Thoracic aorta (tissue), 2 donors: ENCODE measurements around the gene TCERG1. TPM values are rescaled to one million over a fixed set of nuclear protein-coding genes. Genes with fewer than 3 reads are reported as not detected.

Experiments used
- ATAC-seq: fragments of 150-250 bp; one replicate; pipeline ENCODE4 v1.8.0; 2017; ENCODE audit warnings: low read depth; ENCODE audit not compliant: insufficient number of reproducible peaks, low FRiP score
- DNase-seq: peaks from one replicate; pipeline ENCODE4 v3.0.0-alpha.2; 2020; ENCODE audit warnings: low spot score
- H3K27ac ChIP-seq, 2 donors: fragments of 200-600 bp; sonication (generic); 1 replicate in 1 of 2; 2 replicates in 1 of 2; pipeline ENCODE4 v1.5.1; 2016; ENCODE audit warnings: mild to moderate bottlenecking in 2 of 2, moderate library complexity in 2 of 2
- H3K27me3 ChIP-seq: fragments of 200-600 bp; sonication (generic); replicated peaks from 2 replicates; pipeline ENCODE4 v1.6.0; 2016; ENCODE audit warnings: mild to moderate bottlenecking; ENCODE audit not compliant: insufficient read depth
- H3K36me3 ChIP-seq: fragments of 200-600 bp; sonication (generic); one replicate; pipeline ENCODE4 v1.5.1; 2016
- H3K4me1 ChIP-seq, 2 donors: fragments of 200-600 bp; sonication (generic); 1 replicate in 1 of 2; 2 replicates in 1 of 2; pipeline versions ENCODE4 v1.5.1 to v1.6.0; 2016; ENCODE audit warnings: low read depth in 2 of 2, mild to moderate bottlenecking in 1 of 2; ENCODE audit not compliant: control insufficient read depth in 1 of 2
- H3K4me3 ChIP-seq: fragments of 200-600 bp; sonication (generic); 2 replicates; pipeline ENCODE4 v1.5.1; 2016; ENCODE audit warnings: mild to moderate bottlenecking
- H3K9me3 ChIP-seq: fragments of 200-600 bp; sonication (generic); 2 replicates; pipeline ENCODE4 v1.5.1; 2016
- total RNA-seq, 2 donors: library from RNA; depleted of rRNA; stranded (reverse); fragments of >200 nt; gene quantifications; one replicate each; pipeline versions ENCODE4 v1.1.0 to v1.2.3, GENCODE V29; 2016
- TF ChIP-seq, protein P1 (sequence below): fragments of 200-600 bp; sonication (generic); IDR thresholded peaks from one replicate; pipeline ENCODE4 v1.5.1; 2019; ENCODE audit warnings: antibody characterized with exemption

Gene TCERG1
- total RNA-seq, 2 donors from 2014 or later = 45.2 to 125 TPM

DNA sequence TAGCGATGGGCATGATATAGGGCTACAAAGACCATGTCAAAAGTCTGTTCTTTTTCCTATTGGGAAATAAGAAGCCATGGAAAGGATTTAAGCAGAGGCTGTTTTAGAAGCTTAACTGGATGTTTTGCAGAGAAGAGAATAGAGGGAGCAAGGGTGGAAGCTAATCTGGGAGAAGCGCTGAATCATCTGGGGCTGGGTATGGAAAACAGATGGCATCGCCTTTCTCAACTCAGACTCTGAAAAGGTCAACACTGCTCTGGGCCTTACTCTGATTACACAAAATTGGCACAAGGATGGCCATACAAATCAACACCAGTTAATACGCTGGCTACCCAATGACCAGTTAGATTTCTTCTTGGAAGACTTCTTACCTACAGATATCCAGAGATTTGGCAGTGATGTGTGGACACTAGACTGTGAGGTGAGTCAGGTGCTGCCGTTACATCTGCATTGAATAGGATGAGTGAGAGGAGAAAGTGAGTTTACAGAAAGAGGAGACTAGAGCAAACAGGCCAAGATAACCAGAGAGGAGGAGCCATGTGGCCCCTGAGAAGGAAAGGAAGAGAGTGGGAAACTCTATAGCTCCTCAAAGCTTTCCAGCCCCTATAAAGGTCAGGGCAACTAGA, 6.2 kb upstream of the TCERG1 start:
- no peak for DNase-seq
- Histone ChIP-seq H3K9me3 (no peaks in the 10 kb centered on the region), H3K4me3 (no peak overlapping the region), H3K27me3 (no peaks in the 10 kb centered on the region), H3K36me3 (no peaks in the 10 kb centered on the region), H3K4me1 (no peaks in the 10 kb centered on the region), H3K27ac (no peak overlapping the region)
- no peak for ATAC-seq
- TF ChIP-seq, protein P1, sequence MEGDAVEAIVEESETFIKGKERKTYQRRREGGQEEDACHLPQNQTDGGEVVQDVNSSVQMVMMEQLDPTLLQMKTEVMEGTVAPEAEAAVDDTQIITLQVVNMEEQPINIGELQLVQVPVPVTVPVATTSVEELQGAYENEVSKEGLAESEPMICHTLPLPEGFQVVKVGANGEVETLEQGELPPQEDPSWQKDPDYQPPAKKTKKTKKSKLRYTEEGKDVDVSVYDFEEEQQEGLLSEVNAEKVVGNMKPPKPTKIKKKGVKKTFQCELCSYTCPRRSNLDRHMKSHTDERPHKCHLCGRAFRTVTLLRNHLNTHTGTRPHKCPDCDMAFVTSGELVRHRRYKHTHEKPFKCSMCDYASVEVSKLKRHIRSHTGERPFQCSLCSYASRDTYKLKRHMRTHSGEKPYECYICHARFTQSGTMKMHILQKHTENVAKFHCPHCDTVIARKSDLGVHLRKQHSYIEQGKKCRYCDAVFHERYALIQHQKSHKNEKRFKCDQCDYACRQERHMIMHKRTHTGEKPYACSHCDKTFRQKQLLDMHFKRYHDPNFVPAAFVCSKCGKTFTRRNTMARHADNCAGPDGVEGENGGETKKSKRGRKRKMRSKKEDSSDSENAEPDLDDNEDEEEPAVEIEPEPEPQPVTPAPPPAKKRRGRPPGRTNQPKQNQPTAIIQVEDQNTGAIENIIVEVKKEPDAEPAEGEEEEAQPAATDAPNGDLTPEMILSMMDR = no peak

DNA sequence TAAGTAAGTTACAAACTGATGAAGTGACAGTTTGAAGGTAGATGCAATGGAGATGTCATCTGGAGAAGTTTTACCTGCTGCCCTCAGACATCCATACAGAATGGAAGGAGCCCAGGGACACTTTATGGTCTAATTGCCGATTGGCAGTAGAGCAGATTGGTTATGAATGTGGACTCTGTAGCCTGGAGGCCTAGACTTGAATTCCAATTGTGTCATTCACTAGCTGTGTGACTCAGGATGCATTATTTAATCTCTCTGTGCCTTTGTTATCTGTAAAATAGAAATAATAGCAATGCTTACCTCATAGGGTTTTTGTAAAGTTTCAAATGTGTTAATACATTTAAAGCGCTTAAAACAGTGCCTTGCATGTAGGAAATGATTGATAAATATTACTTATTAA, 5.2 kb upstream of the TCERG1 start:
- Histone ChIP-seq H3K27ac (no peak overlapping the region), H3K9me3 (no peaks in the 10 kb centered on the region), H3K4me1 (no peaks in the 10 kb centered on the region), H3K36me3 (no peaks in the 10 kb centered on the region), H3K27me3 (no peaks in the 10 kb centered on the region), H3K4me3 (no peak overlapping the region)
- DNase-seq = no peak
- ATAC-seq = no peak
- TF ChIP-seq, protein P1 = no peak

DNA sequence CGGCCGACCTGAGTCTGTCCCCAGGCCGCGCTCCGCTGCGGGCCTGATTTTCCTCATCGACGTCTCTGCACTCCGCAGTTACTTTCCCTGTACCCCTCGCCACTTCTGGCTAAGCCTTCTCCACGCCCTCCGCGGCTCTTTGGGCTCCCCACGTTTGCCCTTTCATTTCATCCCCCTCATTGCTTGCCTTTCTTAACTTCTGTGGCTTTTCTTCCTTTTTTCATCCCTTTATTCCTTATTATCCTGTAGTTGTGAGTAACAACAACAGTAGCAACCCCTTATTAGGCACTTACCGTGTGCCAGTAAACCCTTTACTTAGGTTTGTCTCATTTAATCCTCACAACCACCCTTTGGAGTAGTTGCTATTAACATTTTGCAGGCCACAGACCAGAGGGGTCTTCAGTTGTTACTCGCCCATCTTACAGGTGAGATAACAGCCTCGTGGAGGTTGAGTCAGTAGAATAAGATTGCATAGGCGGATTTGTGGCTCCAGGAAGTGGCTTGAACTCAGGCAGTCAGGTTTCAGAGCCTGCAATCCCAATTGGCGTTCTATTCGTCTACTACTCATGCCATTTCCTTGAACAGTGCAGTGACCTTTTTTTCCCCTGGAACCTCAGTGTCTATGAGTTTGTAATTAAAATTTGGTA, 724 bp downstream of the TCERG1 start:
- H3K4me1 ChIP-seq = peaks cover 15 to 18% of the 10 kb centered on the region in 2 donors
- TF ChIP-seq, protein P1 = no peak
- peak overlapping the region; percentile 83 for H3K4me3 ChIP-seq
- H3K27ac ChIP-seq = peak overlapping the region; percentile 70 to 88
- no peak for DNase-seq
- no peaks in the 10 kb centered on the region for H3K36me3 ChIP-seq
- H3K9me3 ChIP-seq = no peaks in the 10 kb centered on the region
- ATAC-seq = peak; percentile 8
- H3K27me3 ChIP-seq = no peaks in the 10 kb centered on the region

DNA sequence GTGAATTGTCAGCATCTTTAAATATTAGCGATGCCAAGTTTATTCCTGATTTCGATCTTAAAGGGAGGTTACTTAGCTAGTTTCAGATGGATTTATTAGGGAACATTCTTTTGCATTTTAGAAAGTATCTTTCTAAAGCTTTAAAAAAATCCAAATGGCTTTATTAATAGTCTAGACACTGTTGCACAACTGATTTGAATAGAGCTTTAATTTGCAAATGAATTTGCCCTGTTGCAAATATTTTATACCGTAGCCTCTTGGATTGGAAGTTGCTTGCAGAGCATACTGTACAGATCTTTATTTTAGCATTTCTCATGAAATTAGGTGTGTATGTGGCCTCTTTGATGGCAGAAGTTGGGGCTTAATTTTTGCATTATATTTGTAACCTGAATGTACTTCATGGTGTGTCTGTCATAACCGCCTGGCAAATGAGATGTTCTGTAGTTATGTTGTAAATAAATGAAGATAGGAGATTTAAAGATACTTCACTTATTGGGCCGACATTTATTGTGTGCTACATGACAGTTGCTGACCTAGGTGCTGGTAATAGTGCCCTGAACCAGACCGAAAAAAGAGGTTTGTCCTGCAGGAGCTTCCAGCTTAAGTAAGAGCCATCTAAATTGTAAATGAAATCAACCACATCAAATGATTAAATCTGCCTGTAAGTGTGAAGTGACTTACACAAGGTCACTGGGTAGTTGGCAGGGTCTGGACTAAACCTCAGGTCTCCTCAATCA, 1.8 kb downstream of the TCERG1 start:
- peaks cover 15 to 18% of the 10 kb centered on the region in 2 donors for H3K4me1 ChIP-seq
- no peak for DNase-seq
- no peaks in the 10 kb centered on the region for H3K9me3 ChIP-seq
- H3K27me3 ChIP-seq = no peaks in the 10 kb centered on the region
- TF ChIP-seq, protein P1 = no peak
- ATAC-seq = no peak
- no peak overlapping the region for H3K4me3 ChIP-seq
- H3K36me3 ChIP-seq = no peaks in the 10 kb centered on the region
- H3K27ac ChIP-seq = no peak overlapping the region

DNA sequence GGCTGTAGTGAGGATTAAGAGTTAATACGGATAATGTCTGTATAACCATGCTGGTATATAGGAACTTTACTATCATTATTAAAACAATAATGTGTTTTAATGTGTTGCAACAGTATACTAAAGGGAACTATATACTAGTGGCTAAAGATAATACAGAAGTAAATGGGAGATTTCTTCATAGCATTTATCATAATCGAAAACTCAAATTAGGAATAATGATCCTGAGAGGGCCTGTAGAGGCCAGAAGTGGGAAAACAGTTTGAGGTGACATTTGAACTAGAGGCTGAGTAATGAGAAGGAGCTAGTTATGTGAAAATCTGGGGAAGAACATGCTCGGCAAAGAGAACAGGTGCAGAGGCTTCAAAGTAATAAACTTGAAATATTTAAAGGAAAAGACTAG, 2.9 kb downstream of the TCERG1 start:
- no peak overlapping the region for H3K4me3 ChIP-seq
- H3K27ac ChIP-seq = no peak overlapping the region
- H3K4me1 ChIP-seq = peaks cover 15 to 18% of the 10 kb centered on the region in 2 donors
- H3K9me3 ChIP-seq = no peaks in the 10 kb centered on the region
- DNase-seq = no peak
- no peak for ATAC-seq
- H3K36me3 ChIP-seq = peaks cover 2% of the 10 kb centered on the region
- H3K27me3 ChIP-seq = no peaks in the 10 kb centered on the region
- TF ChIP-seq, protein P1 = no peak
